Measurements from ENCODE around the gene NADSYN1. TPM values are rescaled to one million over a fixed set of nuclear protein-coding genes. Genes with fewer than 3 reads are reported as not detected.
"Not testable (repeated sequence)": the region's sequence is repeated elsewhere in the genome, so short reads cannot be mapped to it uniquely, and the experiment has no call there.

NADSYN1 gene
- total and polyA plus RNA-seq, 2 experiments from 2014 or later = 35.6 to 54.9 TPM

DNA sequence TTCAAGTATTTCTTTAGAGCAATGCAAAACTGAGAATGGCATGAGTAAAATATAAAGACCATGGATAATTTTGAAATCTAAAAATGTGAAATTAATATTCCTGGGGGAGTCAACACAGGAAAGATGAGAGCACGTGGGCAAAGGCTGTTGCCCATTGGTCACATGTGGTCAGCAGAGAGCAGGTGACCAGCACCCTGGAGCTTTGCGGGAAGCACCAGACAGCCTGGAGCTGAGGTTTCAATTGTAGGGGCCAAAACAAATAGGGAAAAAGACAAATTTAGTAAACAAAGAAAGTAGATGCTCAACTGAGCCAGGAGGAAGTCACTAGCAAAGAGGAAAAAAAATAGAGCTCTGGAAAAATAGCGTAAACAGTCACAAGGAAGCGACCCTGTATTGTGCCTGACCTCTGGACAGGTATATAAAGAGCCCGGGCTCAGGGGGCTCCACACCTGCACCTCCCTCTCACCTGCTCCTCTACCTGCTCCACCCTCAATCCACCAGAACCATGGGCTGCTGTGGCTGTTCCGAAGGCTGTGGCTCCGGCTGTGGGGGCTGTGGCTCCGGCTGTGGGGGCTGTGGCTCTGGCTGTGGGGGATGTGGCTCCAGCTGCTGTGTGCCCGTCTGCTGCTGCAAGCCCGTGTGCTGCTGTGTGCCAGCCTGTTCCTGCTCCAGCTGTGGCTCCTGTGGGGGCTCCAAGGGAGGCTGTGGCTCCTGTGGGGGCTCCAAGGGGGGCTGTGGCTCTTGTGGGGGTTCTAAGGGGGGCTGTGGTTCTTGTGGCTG lies 74.0 kb downstream of the NADSYN1 start, which contains the start of gene KRTAP5-7:
Gene KRTAP5-7 (plus strand): TSS at position 472 of the 780 bp plus-strand sequence. CDS start 34 bp downstream, at position 506.
- H3F3A ChIP-seq (replicated peaks; ENCODE audit: low read depth); H3K9me2 ChIP-seq (ENCODE audit: insufficient read depth); DNase-seq (ENCODE audit: low spot score); H4K20me1 ChIP-seq (replicated peaks; ENCODE audit: insufficient read depth); H3K4me3 ChIP-seq; H3K27ac Mint-ChIP-seq; H3K4me2 ChIP-seq; H3K27ac ChIP-seq (ENCODE audit: low read depth); H2AFZ ChIP-seq; ATAC-seq; H3K27me3 ChIP-seq (ENCODE audit: insufficient read depth); H3K36me3 ChIP-seq (ENCODE audit: insufficient read depth); H3K79me2 ChIP-seq (replicated peaks; ENCODE audit: insufficient read depth); H3K4me1 Mint-ChIP-seq; H3K36me3 Mint-ChIP-seq (ENCODE audit: low read depth); H3K4me1 ChIP-seq (ENCODE audit: insufficient read depth); H3K27me3 Mint-ChIP-seq (ENCODE audit: insufficient read depth, low read depth, poor library complexity); H3K9me3 Mint-ChIP-seq; H3K4me3 Mint-ChIP-seq: not testable (repeated sequence)

DNA sequence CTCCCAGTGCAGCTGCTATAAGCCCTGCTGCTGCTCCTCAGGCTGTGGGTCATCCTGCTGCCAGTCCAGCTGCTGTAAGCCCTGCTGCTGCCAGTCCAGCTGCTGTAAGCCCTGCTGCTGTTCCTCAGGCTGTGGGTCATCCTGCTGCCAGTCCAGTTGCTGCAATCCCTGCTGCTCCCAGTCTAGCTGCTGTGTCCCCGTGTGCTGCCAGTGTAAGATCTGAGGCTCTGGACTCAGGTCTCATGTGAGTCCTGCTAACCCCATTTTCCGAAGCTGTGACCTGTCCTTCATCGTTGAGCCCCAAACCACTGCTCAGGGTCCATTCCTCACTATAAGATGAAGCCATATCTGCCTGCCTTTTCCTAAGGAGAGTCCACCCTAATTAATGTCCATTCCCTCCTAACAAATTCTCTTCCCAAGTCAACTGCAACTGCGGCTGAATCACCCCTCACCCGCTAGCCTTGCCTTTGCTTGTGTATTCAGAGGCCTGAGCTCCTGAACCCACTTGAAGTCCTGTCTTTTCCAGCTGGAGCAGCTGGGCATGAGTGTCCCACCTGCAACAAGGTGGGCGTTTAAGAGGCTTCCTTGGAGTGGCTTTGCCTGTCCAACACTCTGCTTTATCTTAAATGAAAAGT lies 74.7 kb downstream of the NADSYN1 start:
- no peaks in the 10 kb centered on the region for H3K4me1 ChIP-seq (ENCODE audit: insufficient read depth)
- H3K4me1 Mint-ChIP-seq = peaks cover 2% of the 10 kb centered on the region; the same call in 1 of the 3 replicates
- H3K36me3 Mint-ChIP-seq (ENCODE audit: low read depth) = no peaks in the 10 kb centered on the region
- no peak overlapping the region for H3K27ac ChIP-seq (ENCODE audit: low read depth)
- H3K27me3 Mint-ChIP-seq (ENCODE audit: insufficient read depth, low read depth, poor library complexity) = peaks cover 2% of the 10 kb centered on the region
- no peak overlapping the region for H3K4me3 Mint-ChIP-seq
- DNase-seq (ENCODE audit: low spot score) (no peak), ATAC-seq (no peak)
- no peaks in the 10 kb centered on the region for H3F3A ChIP-seq (replicated peaks; ENCODE audit: low read depth)
- 0 out of 2 replicates have a peak, but pooled peaks cover 6% of the 10 kb centered on the region for H3K9me2 ChIP-seq (ENCODE audit: insufficient read depth)
- H3K27me3 ChIP-seq (ENCODE audit: insufficient read depth) = no peaks in the 10 kb centered on the region
- no peak for TF ChIP-seq NANOG (IDR thresholded peaks at IDR 0.05; ENCODE audit: borderline replicate concordance)
- TF ChIP-seq CTCF (conservative IDR thresholded peaks at IDR 0.05; ENCODE audit: low read depth in 2 of 2) = no peak
- no peak for TF ChIP-seq ZNF462 (CRISPR knock-in tag; IDR thresholded peaks at IDR 0.05)
- no peak overlapping the region for H3K27ac Mint-ChIP-seq
- no peaks in the 10 kb centered on the region for H4K20me1 ChIP-seq (replicated peaks; ENCODE audit: insufficient read depth)
- H3K4me2 ChIP-seq = no peak overlapping the region
- H3K36me3 ChIP-seq (ENCODE audit: insufficient read depth) = no peaks in the 10 kb centered on the region
- H2AFZ ChIP-seq = no peak overlapping the region
- no peak overlapping the region for H3K4me3 ChIP-seq
- H3K9me3 Mint-ChIP-seq = no peaks in the 10 kb centered on the region; the same call in 2 of the 3 replicates
- no peaks in the 10 kb centered on the region for H3K79me2 ChIP-seq (replicated peaks; ENCODE audit: insufficient read depth)

Data from GM23338 (cell line).